Muscle layer of duodenum (tissue), 2 donors: ENCODE results near the gene GRK5.

Experiments
- H3K27ac ChIP-seq: one replicate; pipeline ENCODE4 v1.7.0; 2013; ENCODE audit warnings: mild to moderate bottlenecking, low read length
- H3K27me3 ChIP-seq: one replicate; pipeline ENCODE4 v1.7.0; 2013; ENCODE audit warnings: low read depth, mild to moderate bottlenecking, control low read depth, low read length
- H3K36me3 ChIP-seq, 2 donors: one replicate each; pipeline ENCODE4 v1.7.0; 2013; ENCODE audit warnings: low read length in 2 of 2, control low read depth in 1 of 2, mild to moderate bottlenecking in 1 of 2; ENCODE audit not compliant: insufficient read depth in 2 of 2, control insufficient read depth in 1 of 2
- H3K4me1 ChIP-seq, 2 donors: one replicate each; pipeline ENCODE4 v1.7.0; 2013; ENCODE audit warnings: low read length in 2 of 2, mild to moderate bottlenecking in 2 of 2, control low read depth in 1 of 2, moderate library complexity in 1 of 2; ENCODE audit not compliant: insufficient read depth in 2 of 2, control insufficient read depth in 1 of 2
- H3K4me3 ChIP-seq, 2 donors: one replicate each; pipeline ENCODE4 v1.7.0; 2013; ENCODE audit warnings: low read length in 2 of 2, low read depth in 1 of 2, mild to moderate bottlenecking in 1 of 2
- H3K9me3 ChIP-seq, 2 donors: one replicate each; pipeline ENCODE4 v1.7.0; 2013; ENCODE audit warnings: low read length in 2 of 2, control low read depth in 1 of 2, mild to moderate bottlenecking in 1 of 2; ENCODE audit not compliant: control insufficient read depth in 1 of 2
- donor health status: healthy.

Gene GRK5

GRCh38 chr10:119207366-119207666 lies at the start of gene GRK5:
TSS of gene GRK5 (plus strand) at chr10:119207571. CDS start at chr10:119207918, 347 bp downstream.
- Histone ChIP-seq H3K4me3 (peak within 1 kb of the TSS; percentile 88 to 97), H3K27me3 (no peaks in the 10 kb centered on the region), H3K36me3 (no peaks in the 10 kb centered on the region), H3K9me3 (no peaks in the 10 kb centered on the region), H3K27ac (peak within 1 kb of the TSS; percentile 92), H3K4me1 (peaks cover 20 to 29% of the 10 kb centered on the region in 2 donors)

DNA sequence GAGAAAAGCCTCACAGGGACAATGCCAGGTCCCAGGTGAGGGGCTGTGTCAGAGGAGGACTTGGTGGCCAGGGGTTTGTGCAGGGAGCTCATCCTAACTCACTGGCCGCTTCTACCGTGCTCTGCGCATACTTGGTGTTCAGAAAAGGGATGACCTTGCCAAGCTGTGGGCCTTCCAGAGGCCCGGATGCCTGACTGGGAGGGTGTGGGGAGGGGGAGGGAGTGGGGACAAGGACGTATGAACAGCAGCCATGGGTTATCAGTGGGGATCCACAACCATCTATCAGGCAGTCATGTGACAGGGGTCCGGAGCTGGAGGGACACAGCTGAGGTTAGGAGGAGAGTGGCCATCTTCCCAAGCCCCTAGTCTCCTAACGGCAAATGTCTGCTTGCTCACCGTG lies 48.0 kb upstream of the GRK5 start:
- peaks cover 1 to 3% of the 10 kb centered on the region in 2 donors for H3K4me1 ChIP-seq
- peaks cover 39 to 42% of the 10 kb centered on the region in 2 donors for H3K36me3 ChIP-seq
- H3K27ac ChIP-seq, result no peak overlapping the region
- H3K4me3 ChIP-seq, result no peak overlapping the region
- H3K27me3 ChIP-seq, result no peaks in the 10 kb centered on the region
- no peaks in the 10 kb centered on the region for H3K9me3 ChIP-seq

DNA sequence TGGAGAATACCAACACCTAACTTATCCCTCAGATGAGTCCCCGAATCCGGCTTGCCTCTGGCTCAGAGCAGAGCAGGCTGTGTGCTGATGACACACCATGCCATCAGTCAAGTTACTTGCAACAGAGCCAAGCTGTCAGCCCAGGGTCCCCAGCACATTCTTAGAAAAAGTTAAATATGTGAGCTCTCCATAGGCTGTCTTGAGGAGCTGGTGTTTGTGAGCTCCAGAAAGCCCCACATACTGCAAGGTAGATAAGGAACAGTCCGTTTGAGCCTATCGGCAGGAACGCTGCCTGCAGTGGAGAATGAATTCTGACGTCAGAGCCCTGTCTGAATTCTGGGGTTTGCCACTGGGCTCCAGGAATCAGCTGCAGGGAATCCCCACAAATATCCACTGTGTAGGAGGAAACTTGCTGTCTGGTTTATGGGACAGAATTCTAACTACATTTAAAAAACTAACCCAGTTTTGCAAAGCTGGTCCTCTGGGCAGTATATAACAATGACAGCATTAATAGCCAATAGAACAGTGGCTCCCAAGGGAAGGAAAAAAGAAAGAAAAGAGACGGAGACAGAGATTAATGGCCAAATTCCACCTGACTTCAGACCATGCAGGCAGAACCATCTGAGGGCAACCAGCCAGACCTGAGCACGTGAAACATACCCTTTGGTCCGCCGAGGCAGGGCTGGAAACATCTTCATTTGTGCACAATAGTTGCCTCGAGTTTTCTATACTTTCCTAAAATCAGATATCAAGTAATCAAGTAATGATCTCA lies 45.5 kb upstream of the GRK5 start:
- Histone ChIP-seq H3K36me3 (peaks cover 20 to 24% of the 10 kb centered on the region in 2 donors), H3K4me1 (peaks cover 11 to 18% of the 10 kb centered on the region in 2 donors), H3K27ac (no peak overlapping the region), H3K4me3 (no peak overlapping the region), H3K9me3 (no peaks in the 10 kb centered on the region), H3K27me3 (no peaks in the 10 kb centered on the region)

GRCh38 chr10:119162452-119163092 lies 44.8 kb upstream of the GRK5 start:
- Histone ChIP-seq H3K9me3 (no peaks in the 10 kb centered on the region), H3K4me1 (peaks cover 11 to 18% of the 10 kb centered on the region in 2 donors), H3K4me3 (no peak overlapping the region), H3K36me3 (peaks cover 27 to 28% of the 10 kb centered on the region in 2 donors), H3K27ac (no peak overlapping the region), H3K27me3 (no peaks in the 10 kb centered on the region)

- peak within 1 kb of the TSS; percentile 88 for H3K27ac ChIP-seq
- H3K4me1 ChIP-seq, result peaks cover 11 to 18% of the 10 kb centered on the region in 2 donors
- no peaks in the 10 kb centered on the region for H3K27me3 ChIP-seq
- peaks cover 34 to 36% of the 10 kb centered on the region in 2 donors for H3K36me3 ChIP-seq
- H3K9me3 ChIP-seq, result no peaks in the 10 kb centered on the region
- peak within 1 kb of the TSS; percentile 81 to 89 for H3K4me3 ChIP-seq
These were observed 41.9 kb upstream of the GRK5 start, which contains the start of gene SFXN4 for GRCh38 chr10:119165171-119166117. TSS of gene SFXN4 (minus strand) at chr10:119165714. CDS start at chr10:119165647, 67 bp downstream.

GRCh38 chr10:119166118-119166500 lies 41.3 kb upstream of the GRK5 start:
- Histone ChIP-seq H3K36me3 (peaks cover 31 to 37% of the 10 kb centered on the region in 2 donors), H3K4me3 (peak overlapping the region; percentile 70 to 89), H3K27ac (peak overlapping the region; percentile 88), H3K4me1 (peaks cover 11 to 18% of the 10 kb centered on the region in 2 donors), H3K9me3 (no peaks in the 10 kb centered on the region), H3K27me3 (no peaks in the 10 kb centered on the region)

DNA sequence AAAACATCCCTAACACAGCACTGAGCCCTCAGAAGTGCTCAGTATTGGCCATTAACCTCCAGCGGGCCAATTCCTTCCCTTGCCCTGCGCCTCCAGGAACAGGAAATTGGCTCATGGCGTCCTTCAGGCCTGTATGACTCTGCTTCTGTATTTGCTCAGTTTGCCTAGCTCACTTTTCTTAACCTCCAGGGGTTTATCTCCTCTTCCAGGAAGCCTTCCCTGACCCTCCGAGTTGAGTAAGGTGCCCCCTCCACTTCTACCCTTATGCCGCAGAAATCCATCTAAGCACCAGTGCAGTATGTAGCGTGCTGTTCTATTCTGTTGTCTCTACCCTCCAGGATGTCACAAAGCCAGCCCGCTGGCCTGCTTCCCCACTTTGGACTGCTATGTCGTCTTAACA lies 40.8 kb upstream of the GRK5 start:
- H3K27ac ChIP-seq, result peak overlapping the region; percentile 88
- H3K36me3 ChIP-seq, result peaks cover 32 to 42% of the 10 kb centered on the region in 2 donors
- H3K27me3 ChIP-seq, result no peaks in the 10 kb centered on the region
- no peaks in the 10 kb centered on the region for H3K9me3 ChIP-seq
- peaks cover 11 to 18% of the 10 kb centered on the region in 2 donors for H3K4me1 ChIP-seq
- no peak overlapping the region for H3K4me3 ChIP-seq

DNA sequence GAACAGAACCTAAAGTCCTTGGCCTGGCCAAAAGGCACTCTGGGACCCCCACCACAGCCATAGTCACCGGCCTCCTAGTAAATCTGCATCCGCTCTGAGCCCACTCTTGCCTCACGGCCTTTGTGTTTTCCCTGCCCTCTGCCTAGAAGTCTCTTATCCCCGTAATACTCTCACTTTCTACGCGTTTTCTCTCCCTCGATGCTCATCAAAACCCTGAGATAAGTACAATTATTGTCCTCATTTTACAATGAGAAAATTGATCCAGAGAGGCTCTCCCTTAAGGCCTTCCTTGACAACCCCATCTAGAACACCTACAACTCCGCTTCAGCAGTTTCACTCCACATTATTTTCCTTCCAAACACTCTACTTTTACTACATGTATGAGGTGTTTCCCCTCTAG lies 40.3 kb upstream of the GRK5 start:
- no peak overlapping the region for H3K4me3 ChIP-seq
- H3K4me1 ChIP-seq, result peaks cover 11 to 18% of the 10 kb centered on the region in 2 donors
- H3K27me3 ChIP-seq, result no peaks in the 10 kb centered on the region
- H3K27ac ChIP-seq, result no peak overlapping the region
- no peaks in the 10 kb centered on the region for H3K9me3 ChIP-seq
- H3K36me3 ChIP-seq, result peaks cover 35 to 47% of the 10 kb centered on the region in 2 donors

GRCh38 chr10:119174109-119174508 lies 33.3 kb upstream of the GRK5 start:
- Histone ChIP-seq H3K4me3 (no peak overlapping the region), H3K27me3 (no peaks in the 10 kb centered on the region), H3K36me3 (peaks cover 36 to 46% of the 10 kb centered on the region in 2 donors), H3K4me1 (peaks cover 7 to 21% of the 10 kb centered on the region in 2 donors), H3K9me3 (no peaks in the 10 kb centered on the region), H3K27ac (no peak overlapping the region)

- Histone ChIP-seq H3K9me3 (no peaks in the 10 kb centered on the region), H3K4me1 (peaks cover 7 to 22% of the 10 kb centered on the region in 2 donors), H3K36me3 (peaks cover 24 to 32% of the 10 kb centered on the region in 2 donors), H3K27ac (no peak overlapping the region), H3K27me3 (no peaks in the 10 kb centered on the region), H3K4me3 (no peak overlapping the region)
These were observed 31.2 kb upstream of the GRK5 start for GRCh38 chr10:119176166-119176565.
